ENCODE measurements around the gene PRDX1.
"Not testable (repeated sequence)": the region's sequence is repeated elsewhere in the genome, so short reads cannot be mapped to it uniquely, and the experiment has no call there.

The PRDX1 gene

DNA sequence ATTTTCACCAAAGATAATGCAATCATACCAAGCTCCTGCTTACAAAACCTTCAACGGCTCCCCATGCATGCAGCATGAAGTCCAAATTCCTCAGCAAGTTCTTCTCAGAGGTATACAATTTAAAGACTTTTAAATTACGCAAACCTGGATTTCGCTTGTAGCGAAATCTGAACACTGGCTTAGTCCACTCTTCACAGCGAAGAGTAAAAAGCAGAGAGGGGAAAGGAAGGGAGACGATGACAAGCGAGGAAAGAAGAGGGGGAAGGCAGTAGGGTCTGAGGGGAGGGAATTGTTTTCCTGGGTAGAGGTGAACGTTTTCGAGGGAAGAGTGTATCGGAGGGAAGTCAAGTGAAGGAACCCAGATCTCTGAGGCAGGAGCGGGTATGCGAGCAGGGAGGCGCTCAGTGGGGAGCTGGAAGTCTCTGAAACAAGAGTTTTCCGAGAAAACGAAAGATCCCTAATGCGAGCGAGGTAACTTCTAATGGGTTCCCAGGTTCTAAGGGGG lies 31.5 kb downstream of the PRDX1 start:
- Histone ChIP-seq H3K27ac (ENCODE audit: extremely low read depth, low read depth, low read length) (peak overlapping the region; percentile 66; the same call in 1 of the 2 replicates), H3K9me3 (ENCODE audit: control insufficient read depth, insufficient read depth, low read depth, low read length) (no peaks in the 10 kb centered on the region), H3K36me3 (ENCODE audit: control insufficient read depth in 2 of 2, insufficient read depth in 1 of 2, low read length in 2 of 2) (peaks cover 0 to 14% of the 10 kb centered on the region in 2 experiments; a peak in 1 of 3 replicates), H3K4me1 (ENCODE audit: control insufficient read depth, insufficient read depth, low read length) (no peaks in the 10 kb centered on the region), H3K4me3 (ENCODE audit: low read depth, low read length) (peak overlapping the region; percentile 92)
- POLR2A ChIA-PET: interaction anchor here (0.8 to 3.5 kb wide), 11 partner anchors 10 to 760 kb away, joined by 3 to 32 read pairs (median 7); partner anchors contain the start of genes CCDC163, MMACHC, MUTYH and PRDX1
- TF ChIP-seq ZNF843 (tag by site-specific recombination; IDR thresholded peaks at IDR 0.05) (no peak), PRDM1 (tag by site-specific recombination; IDR thresholded peaks at IDR 0.05) (peak; percentile 97), ZNF239 (tag by site-specific recombination; IDR thresholded peaks at IDR 0.05) (no peak), PRDM6 (tag by site-specific recombination; IDR thresholded peaks at IDR 0.05) (no peak), ZNF366 (tag by site-specific recombination; conservative IDR thresholded peaks at IDR 0.05) (peak; percentile 42; the same call in 1 of the 2 replicates), ZNF398 (tag by site-specific recombination; IDR thresholded peaks at IDR 0.05) (peak; percentile 98)
- TF ChIP-seq, protein P1, sequence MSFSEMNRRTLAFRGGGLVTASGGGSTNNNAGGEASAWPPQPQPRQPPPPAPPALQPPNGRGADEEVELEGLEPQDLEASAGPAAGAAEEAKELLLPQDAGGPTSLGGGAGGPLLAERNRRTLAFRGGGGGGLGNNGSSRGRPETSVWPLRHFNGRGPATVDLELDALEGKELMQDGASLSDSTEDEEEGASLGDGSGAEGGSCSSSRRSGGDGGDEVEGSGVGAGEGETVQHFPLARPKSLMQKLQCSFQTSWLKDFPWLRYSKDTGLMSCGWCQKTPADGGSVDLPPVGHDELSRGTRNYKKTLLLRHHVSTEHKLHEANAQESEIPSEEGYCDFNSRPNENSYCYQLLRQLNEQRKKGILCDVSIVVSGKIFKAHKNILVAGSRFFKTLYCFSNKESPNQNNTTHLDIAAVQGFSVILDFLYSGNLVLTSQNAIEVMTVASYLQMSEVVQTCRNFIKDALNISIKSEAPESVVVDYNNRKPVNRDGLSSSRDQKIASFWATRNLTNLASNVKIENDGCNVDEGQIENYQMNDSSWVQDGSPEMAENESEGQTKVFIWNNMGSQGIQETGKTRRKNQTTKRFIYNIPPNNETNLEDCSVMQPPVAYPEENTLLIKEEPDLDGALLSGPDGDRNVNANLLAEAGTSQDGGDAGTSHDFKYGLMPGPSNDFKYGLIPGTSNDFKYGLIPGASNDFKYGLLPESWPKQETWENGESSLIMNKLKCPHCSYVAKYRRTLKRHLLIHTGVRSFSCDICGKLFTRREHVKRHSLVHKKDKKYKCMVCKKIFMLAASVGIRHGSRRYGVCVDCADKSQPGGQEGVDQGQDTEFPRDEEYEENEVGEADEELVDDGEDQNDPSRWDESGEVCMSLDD (tag by site-specific recombination; IDR thresholded peaks at IDR 0.05): no peak
- TF ChIP-seq, protein P2, sequence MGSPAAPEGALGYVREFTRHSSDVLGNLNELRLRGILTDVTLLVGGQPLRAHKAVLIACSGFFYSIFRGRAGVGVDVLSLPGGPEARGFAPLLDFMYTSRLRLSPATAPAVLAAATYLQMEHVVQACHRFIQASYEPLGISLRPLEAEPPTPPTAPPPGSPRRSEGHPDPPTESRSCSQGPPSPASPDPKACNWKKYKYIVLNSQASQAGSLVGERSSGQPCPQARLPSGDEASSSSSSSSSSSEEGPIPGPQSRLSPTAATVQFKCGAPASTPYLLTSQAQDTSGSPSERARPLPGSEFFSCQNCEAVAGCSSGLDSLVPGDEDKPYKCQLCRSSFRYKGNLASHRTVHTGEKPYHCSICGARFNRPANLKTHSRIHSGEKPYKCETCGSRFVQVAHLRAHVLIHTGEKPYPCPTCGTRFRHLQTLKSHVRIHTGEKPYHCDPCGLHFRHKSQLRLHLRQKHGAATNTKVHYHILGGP (tag by site-specific recombination; IDR thresholded peaks at IDR 0.05): peak; percentile 73; the same call in 1 of the 2 replicates
- CTCF ChIA-PET: interaction anchor here (0.5 to 6.3 kb wide), 4 partner anchors 22 to 703 kb away, joined by 3 to 157 read pairs (median 4); no protein-coding TSS in a partner anchor

DNA sequence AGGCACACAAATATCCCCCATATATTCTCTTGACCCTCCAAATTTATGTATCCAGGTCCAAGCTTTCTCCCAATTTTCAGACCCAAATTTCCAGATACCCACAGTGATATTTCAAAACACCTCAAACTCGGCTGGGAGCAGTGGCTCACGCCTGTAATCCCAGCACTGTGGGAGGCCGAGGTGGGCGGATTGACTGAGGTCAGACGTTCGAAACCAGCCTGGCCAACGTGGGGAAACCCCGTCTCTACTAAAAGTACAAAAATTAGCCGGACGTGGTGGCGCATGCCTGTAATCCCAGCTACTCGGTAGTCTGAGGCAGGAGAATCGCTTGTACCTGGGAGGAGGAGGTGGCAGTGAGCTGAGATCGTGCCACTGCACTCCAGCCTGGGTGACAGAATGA lies 32.3 kb downstream of the PRDX1 start:
- H3K27ac ChIP-seq (ENCODE audit: extremely low read depth, low read depth, low read length); H3K36me3 ChIP-seq (ENCODE audit: control insufficient read depth in 2 of 2, insufficient read depth in 1 of 2, low read length in 2 of 2); H3K4me1 ChIP-seq (ENCODE audit: control insufficient read depth, insufficient read depth, low read length); H3K9me3 ChIP-seq (ENCODE audit: control insufficient read depth, insufficient read depth, low read depth, low read length): not testable (repeated sequence)
- ChIA-PET POLR2A (interaction anchor here (0.6 to 3.5 kb wide), 3 partner anchors 11 to 149 kb away, joined by 3 to 32 read pairs (median 27); partner anchors contain the start of genes CCDC163, MMACHC, MUTYH and TOE1), CTCF (interaction anchor here (0.5 to 6.3 kb wide), 5 partner anchors 23 to 702 kb away, joined by 3 to 157 read pairs (median 3); no protein-coding TSS in a partner anchor)
- TF ChIP-seq ZXDB (tag by site-specific recombination; IDR thresholded peaks at IDR 0.05) (0 out of 2 replicates have a peak, but pooled peaks have one; percentile 30), EGR2 (tag by site-specific recombination; IDR thresholded peaks at IDR 0.05; ENCODE audit: low read depth) (peak; percentile 64), GLIS1 (tag by site-specific recombination; IDR thresholded peaks at IDR 0.05) (peak; percentile 48), ZFHX2 (tag by site-specific recombination; conservative IDR thresholded peaks at IDR 0.05) (peak; percentile 85), ZBTB17 (tag by site-specific recombination; IDR thresholded peaks at IDR 0.05) (0 out of 2 replicates have a peak, but pooled peaks have one; percentile 19)
- H3K4me3 ChIP-seq (ENCODE audit: low read depth, low read length): peak overlapping the region; percentile 92

All from HEK293 (cell line).